ENCODE data around the gene CTSF. TPM values are rescaled to one million over a fixed set of nuclear protein-coding genes. Genes with fewer than 3 reads are reported as not detected.

CTSF gene
- polyA plus RNA-seq, 1 donor (not counting 4 experiments of a cell fraction or from before 2014, with no cell fraction given) = 3.2 TPM

DNA sequence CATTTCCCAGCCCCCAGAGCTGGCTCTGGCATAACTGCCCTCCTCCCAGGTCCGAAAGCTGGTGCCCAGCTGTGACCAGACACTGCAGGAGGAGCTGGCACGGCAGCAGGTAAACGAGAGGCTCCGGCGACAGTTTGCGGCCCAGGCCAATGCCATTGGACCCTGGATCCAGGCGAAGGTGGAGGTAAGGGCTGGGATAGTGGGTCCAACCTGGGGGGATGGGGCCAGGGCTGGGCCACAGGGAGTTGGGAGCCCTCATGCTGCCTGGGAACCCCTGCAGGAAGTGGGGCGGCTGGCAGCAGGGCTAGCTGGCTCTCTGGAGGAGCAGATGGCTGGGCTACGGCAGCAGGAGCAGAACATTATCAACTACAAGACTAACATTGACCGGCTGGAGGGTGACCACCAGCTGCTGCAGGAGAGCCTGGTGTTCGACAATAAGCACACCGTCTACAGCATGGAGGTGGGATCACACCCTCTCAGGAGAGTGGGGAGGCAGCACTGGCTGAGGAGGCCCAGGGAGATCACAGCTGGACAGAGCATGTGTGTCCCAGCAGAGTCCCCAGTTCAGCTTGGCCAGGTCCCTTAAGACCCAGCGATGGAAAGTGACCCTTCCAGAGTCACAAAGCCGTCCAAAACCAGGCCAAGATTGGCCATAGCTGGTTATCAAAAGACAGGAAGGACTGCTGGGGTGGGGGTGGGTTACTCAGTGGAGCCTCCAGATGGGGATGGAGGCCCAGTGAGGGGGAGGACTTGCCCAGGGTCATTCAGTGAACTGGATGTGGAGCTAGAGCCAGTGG lies 7.0 kb downstream of the CTSF start:
- peaks cover 23% of the 10 kb centered on the region for H3K27me3 ChIP-seq (ENCODE audit: control insufficient read depth, extremely low read depth, insufficient read depth, low read length)
- no peak for FAIRE-seq

DNA sequence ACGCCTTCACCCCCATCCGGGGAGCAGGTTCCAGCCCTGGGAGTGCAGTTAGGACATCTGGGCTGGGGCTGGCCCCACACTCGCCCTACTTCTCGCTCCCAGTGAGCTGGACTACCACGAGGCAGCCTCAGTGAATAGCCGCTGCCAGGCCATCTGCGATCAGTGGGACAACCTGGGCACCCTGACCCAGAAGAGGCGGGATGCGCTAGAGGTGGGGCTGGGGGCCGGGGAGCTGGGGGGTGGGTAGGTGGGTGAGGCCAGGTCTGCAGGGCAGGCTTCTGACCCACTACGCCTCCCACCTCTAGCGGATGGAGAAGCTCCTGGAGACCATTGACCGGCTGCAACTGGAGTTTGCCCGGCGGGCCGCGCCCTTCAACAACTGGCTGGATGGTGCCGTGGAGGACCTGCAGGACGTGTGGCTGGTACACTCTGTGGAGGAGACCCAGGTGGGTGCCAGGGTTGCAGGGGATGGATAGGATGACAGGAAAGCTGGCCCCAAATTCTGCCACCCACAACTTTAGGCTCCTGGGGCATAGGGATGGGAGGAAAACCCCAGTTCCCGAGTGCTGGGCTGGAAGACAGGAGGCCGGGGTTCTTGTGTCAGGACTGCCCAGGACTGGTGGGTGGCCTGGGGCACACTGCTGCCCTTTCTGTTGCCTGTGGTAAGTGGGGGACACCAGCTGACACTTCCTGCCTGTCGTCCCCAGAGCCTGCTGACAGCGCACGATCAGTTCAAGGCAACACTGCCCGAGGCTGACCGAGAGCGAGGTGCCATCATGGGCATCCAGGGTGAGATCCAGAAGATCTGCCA lies 8.3 kb downstream of the CTSF start:
- no peaks in the 10 kb centered on the region for H3K4me1 ChIP-seq (ENCODE audit: control insufficient read depth, extremely low read depth, insufficient read depth, low read length)
- H3K79me2 ChIP-seq (ENCODE audit: control insufficient read depth, insufficient read depth, low read length) = no peaks in the 10 kb centered on the region
- no peaks in the 10 kb centered on the region for H3K36me3 ChIP-seq (ENCODE audit: control insufficient read depth in 2 of 2, extremely low read depth in 1 of 2, insufficient read depth in 2 of 2, low read length in 2 of 2)
- H3K4me2 ChIP-seq (ENCODE audit: control insufficient read depth, extremely low read depth, insufficient read depth, low read depth, low read length) = no peak overlapping the region
- H3K4me3 ChIP-seq (ENCODE audit: control insufficient read depth in 2 of 3, extremely low read depth in 1 of 3, insufficient read depth in 2 of 3, low read depth in 1 of 3, low read length in 3 of 3) = no peak overlapping the region
- no peak for FAIRE-seq
- no peak overlapping the region for H3K9ac ChIP-seq (ENCODE audit: control insufficient read depth, extremely low read depth, insufficient read depth, low read length)
- peaks cover 23% of the 10 kb centered on the region for H3K27me3 ChIP-seq (ENCODE audit: control insufficient read depth, extremely low read depth, insufficient read depth, low read length)
- TF ChIP-seq, protein P1, sequence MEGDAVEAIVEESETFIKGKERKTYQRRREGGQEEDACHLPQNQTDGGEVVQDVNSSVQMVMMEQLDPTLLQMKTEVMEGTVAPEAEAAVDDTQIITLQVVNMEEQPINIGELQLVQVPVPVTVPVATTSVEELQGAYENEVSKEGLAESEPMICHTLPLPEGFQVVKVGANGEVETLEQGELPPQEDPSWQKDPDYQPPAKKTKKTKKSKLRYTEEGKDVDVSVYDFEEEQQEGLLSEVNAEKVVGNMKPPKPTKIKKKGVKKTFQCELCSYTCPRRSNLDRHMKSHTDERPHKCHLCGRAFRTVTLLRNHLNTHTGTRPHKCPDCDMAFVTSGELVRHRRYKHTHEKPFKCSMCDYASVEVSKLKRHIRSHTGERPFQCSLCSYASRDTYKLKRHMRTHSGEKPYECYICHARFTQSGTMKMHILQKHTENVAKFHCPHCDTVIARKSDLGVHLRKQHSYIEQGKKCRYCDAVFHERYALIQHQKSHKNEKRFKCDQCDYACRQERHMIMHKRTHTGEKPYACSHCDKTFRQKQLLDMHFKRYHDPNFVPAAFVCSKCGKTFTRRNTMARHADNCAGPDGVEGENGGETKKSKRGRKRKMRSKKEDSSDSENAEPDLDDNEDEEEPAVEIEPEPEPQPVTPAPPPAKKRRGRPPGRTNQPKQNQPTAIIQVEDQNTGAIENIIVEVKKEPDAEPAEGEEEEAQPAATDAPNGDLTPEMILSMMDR (optimal IDR thresholded peaks at IDR 0.05 in 1 of 3, IDR thresholded peaks at IDR 0.05 in 1 of 3, conservative IDR thresholded peaks at IDR 0.05 in 1 of 3; ENCODE audit: extremely low read depth in 1 of 3, insufficient read depth in 2 of 3, low read length in 3 of 3) = no peak
- TF ChIP-seq EZH2 (IDR thresholded peaks at IDR 0.05; ENCODE audit: low read length) = no peak
- H3K9me1 ChIP-seq (ENCODE audit: control insufficient read depth, extremely low read depth, insufficient read depth, low read length) = no peaks in the 10 kb centered on the region
- dilution Hi-C loops (cut with MboI; ENCODE audit: extremely low pct_ligation_motif_present, low sequenced_read_pairs) = no loop called here
- H3K9me3 ChIP-seq (ENCODE audit: control insufficient read depth, low read depth, low read length) = no peaks in the 10 kb centered on the region
- no peaks in the 10 kb centered on the region for H4K20me1 ChIP-seq (ENCODE audit: control insufficient read depth, extremely low read depth, insufficient read depth, low read length)
- DNase-seq (ENCODE audit: low read depth, low spot score) = no peak
- H2AFZ ChIP-seq (ENCODE audit: control insufficient read depth, low read length) = no peak overlapping the region
- H3K27ac ChIP-seq (ENCODE audit: control insufficient read depth, insufficient read depth, low read length) = no peak overlapping the region

More for the DNA sequence above, 7.0 kb downstream of the CTSF start:
- no peak overlapping the region for H2AFZ ChIP-seq (ENCODE audit: control insufficient read depth, low read length)
- no peak overlapping the region for H3K4me2 ChIP-seq (ENCODE audit: control insufficient read depth, extremely low read depth, insufficient read depth, low read depth, low read length)
- TF ChIP-seq, protein P1 (optimal IDR thresholded peaks at IDR 0.05 in 1 of 3, IDR thresholded peaks at IDR 0.05 in 1 of 3, conservative IDR thresholded peaks at IDR 0.05 in 1 of 3; ENCODE audit: extremely low read depth in 1 of 3, insufficient read depth in 2 of 3, low read length in 3 of 3) = no peak
- TF ChIP-seq EZH2 (IDR thresholded peaks at IDR 0.05; ENCODE audit: low read length) = no peak
- H3K9me1 ChIP-seq (ENCODE audit: control insufficient read depth, extremely low read depth, insufficient read depth, low read length) = no peaks in the 10 kb centered on the region
- H3K36me3 ChIP-seq (ENCODE audit: control insufficient read depth in 2 of 2, extremely low read depth in 1 of 2, insufficient read depth in 2 of 2, low read length in 2 of 2) = no peaks in the 10 kb centered on the region
- H3K79me2 ChIP-seq (ENCODE audit: control insufficient read depth, insufficient read depth, low read length) = no peaks in the 10 kb centered on the region
- no peak overlapping the region for H3K4me3 ChIP-seq (ENCODE audit: control insufficient read depth in 2 of 3, extremely low read depth in 1 of 3, insufficient read depth in 2 of 3, low read depth in 1 of 3, low read length in 3 of 3)
- H3K9me3 ChIP-seq (ENCODE audit: control insufficient read depth, low read depth, low read length) = no peaks in the 10 kb centered on the region
- no peak overlapping the region for H3K9ac ChIP-seq (ENCODE audit: control insufficient read depth, extremely low read depth, insufficient read depth, low read length)
- dilution Hi-C loops (cut with MboI; ENCODE audit: extremely low pct_ligation_motif_present, low sequenced_read_pairs) = no loop called here
- H3K4me1 ChIP-seq (ENCODE audit: control insufficient read depth, extremely low read depth, insufficient read depth, low read length) = no peaks in the 10 kb centered on the region
- DNase-seq (ENCODE audit: low read depth, low spot score) = no peak
- H4K20me1 ChIP-seq (ENCODE audit: control insufficient read depth, extremely low read depth, insufficient read depth, low read length) = no peaks in the 10 kb centered on the region
- no peak overlapping the region for H3K27ac ChIP-seq (ENCODE audit: control insufficient read depth, insufficient read depth, low read length)
